Activated naive CD8-positive, alpha-beta T cell treated with anti-CD3 and anti-CD28 coated beads, Interleukin-2, amount 10 ng/mL, durations not matched to agents 7 days and 5 days (primary cell): ENCODE measurements around the gene HAX1. TPM values are rescaled to one million over a fixed set of nuclear protein-coding genes. Genes with fewer than 3 reads are reported as not detected.

Experiments used
- ATAC-seq: fragments of 150-1000 bp; cut with Tn5 transposase; one replicate; pipeline ENCODE4 v1.10.0; 2021; ENCODE audit warnings: low read depth, moderate library complexity
- POLR2A ChIA-PET: fragments of 350-600 bp; sonication (Branson Sonifier 250); formaldehyde crosslinking; loops from one replicate; lab custom pipeline; 2021; ENCODE audit warnings: antibody characterized with exemption; lab: Charles Lee
- DNase-seq: peaks from one replicate; pipeline ENCODE4 v3.0.0; 2021
- H3K27ac Mint-ChIP-seq: one replicate; pipeline ENCODE4 v1.8.0; 2022; ENCODE audit warnings: mild to moderate bottlenecking, mixed read lengths
- H3K27me3 Mint-ChIP-seq: one replicate; pipeline ENCODE4 v1.8.0; 2022; ENCODE audit warnings: mild to moderate bottlenecking, moderate library complexity, mixed read lengths
- H3K36me3 Mint-ChIP-seq: one replicate; pipeline ENCODE4 v1.8.0; 2021; ENCODE audit warnings: mild to moderate bottlenecking, mixed read lengths
- H3K4me1 Mint-ChIP-seq: one replicate; pipeline ENCODE4 v1.8.0; 2021; ENCODE audit warnings: mixed read lengths
- H3K4me3 Mint-ChIP-seq: one replicate; pipeline ENCODE4 v1.8.0; 2022; ENCODE audit warnings: mild to moderate bottlenecking, moderate library complexity, mixed read lengths
- H3K9me3 Mint-ChIP-seq: one replicate; pipeline ENCODE4 v1.8.0; 2021; ENCODE audit warnings: mixed read lengths
- total RNA-seq, 2 experiments: library from RNA; stranded (reverse); gene quantifications; one replicate each; pipeline ENCODE4 v1.2.3, GENCODE V29; 2021

The HAX1 gene
- total RNA-seq, 2 experiments from 2014 or later: 99.7 to 102 TPM

- ATAC-seq (no peak), DNase-seq (no peak)
- Mint-ChIP-seq H3K4me1 (peaks cover 32% of the 10 kb centered on the region), H3K36me3 (no peaks in the 10 kb centered on the region), H3K9me3 (no peaks in the 10 kb centered on the region), H3K27me3 (peaks cover 12% of the 10 kb centered on the region), H3K4me3 (peak overlapping the region; percentile 97), H3K27ac (peak overlapping the region; percentile 90)
- POLR2A ChIA-PET: interaction anchor here (0.5 to 4.9 kb wide), 4 partner anchors 12 to 209 kb away, joined by 3 to 46 read pairs (median 9); no protein-coding TSS in a partner anchor
These were observed 51.8 kb downstream of the HAX1 start for GRCh38 chr1:154324241-154324640.

- Mint-ChIP-seq H3K27ac (peak within 1 kb of the TSS; percentile 90), H3K36me3 (no peaks in the 10 kb centered on the region), H3K4me3 (peak within 1 kb of the TSS; percentile 97), H3K4me1 (peaks cover 39% of the 10 kb centered on the region), H3K9me3 (no peaks in the 10 kb centered on the region), H3K27me3 (peaks cover 12% of the 10 kb centered on the region)
- POLR2A ChIA-PET: interaction anchor here (1.1 to 4.9 kb wide), 4 partner anchors 11 to 52 kb away, joined by 4 to 46 read pairs (median 11); no protein-coding TSS in a partner anchor
- ATAC-seq: peak; percentile 46
- peak; percentile 80 for DNase-seq
These were observed 52.5 kb downstream of the HAX1 start, which contains the start of gene ATP8B2 for GRCh38 chr1:154324669-154325582. Gene ATP8B2, plus strand, starts transcription at chr1:154325525. Its CDS starts 2,617 bp downstream, at chr1:154328142.

Other genes starting within 250 kb of the HAX1 start
- gene NUP210L, start 117.6 kb upstream of the HAX1 start, total RNA-seq: under 1 TPM; 0.11 to 0.17 TPM
- gene TPM3, start 80.5 kb upstream of the HAX1 start, total RNA-seq: 100 to 1,000 TPM; 654 to 664 TPM
- gene CFAP141, start 66.3 kb upstream of the HAX1 start, total RNA-seq: not detected
- gene UBAP2L, start 51.7 kb upstream of the HAX1 start, total RNA-seq: 100 to 1,000 TPM; 192 to 195 TPM
- not detected for gene AQP10, start 48.5 kb downstream of the HAX1 start, total RNA-seq
- 10 to 100 TPM; 91.2 to 95.4 TPM for gene ATP8B2, start 52.9 kb downstream of the HAX1 start, total RNA-seq
- 1 to 10 TPM; 4.6 to 6.3 TPM for gene IL6R, start 132.7 kb downstream of the HAX1 start, total RNA-seq
- gene TDRD10, start 229.6 kb downstream of the HAX1 start, total RNA-seq: not detected
- not detected for gene SHE, start 229.8 kb downstream of the HAX1 start, total RNA-seq